ENCODE results near the gene AGPAT2.
"Not testable (repeated sequence)": the region's sequence is repeated elsewhere in the genome, so short reads cannot be mapped to it uniquely, and the experiment has no call there.

The AGPAT2 gene

GRCh38 chr9:136646827-136647711 is 40.2 kb downstream of the AGPAT2 start:
- no peak for DNase-seq (ENCODE audit: low spot score)
- FAIRE-seq = no peak

GRCh38 chr9:136645903-136646754 is 41.1 kb downstream of the AGPAT2 start:
- FAIRE-seq (no peak), DNase-seq (ENCODE audit: low spot score) (no peak)

- DNase-seq (ENCODE audit: low spot score) (no peak), FAIRE-seq (no peak)
Measured at GRCh38 chr9:136645352-136645902, 41.8 kb downstream of the AGPAT2 start.

GRCh38 chr9:136644593-136645351 is 42.5 kb downstream of the AGPAT2 start:
- no peak for FAIRE-seq
- peak; percentile 89 for DNase-seq (ENCODE audit: low spot score)

- FAIRE-seq (no peak), DNase-seq (ENCODE audit: low spot score) (no peak)
Measured at GRCh38 chr9:136644343-136644592, 43.0 kb downstream of the AGPAT2 start.

GRCh38 chr9:136643596-136644342 is 43.5 kb downstream of the AGPAT2 start:
- FAIRE-seq = no peak
- DNase-seq (ENCODE audit: low spot score) = no peak

GRCh38 chr9:136642439-136642921 is 44.8 kb downstream of the AGPAT2 start:
- no peak for DNase-seq (ENCODE audit: low spot score)
- no peak for FAIRE-seq

GRCh38 chr9:136640171-136641111 is 46.8 kb downstream of the AGPAT2 start:
- no peak for DNase-seq (ENCODE audit: low spot score)

GRCh38 chr9:136634904-136635303 is 52.4 kb downstream of the AGPAT2 start:
- FAIRE-seq (no peak), DNase-seq (ENCODE audit: low spot score) (no peak)

More at GRCh38 chr9:136640171-136641111, 46.8 kb downstream of the AGPAT2 start:
- FAIRE-seq = no peak

GRCh38 chr9:136632491-136633106 is 54.7 kb downstream of the AGPAT2 start:
- peak; percentile 59 for FAIRE-seq
- DNase-seq (ENCODE audit: low spot score) = not testable (repeated sequence)

GRCh38 chr9:136632072-136632471 is 55.2 kb downstream of the AGPAT2 start:
- FAIRE-seq; DNase-seq (ENCODE audit: low spot score): not testable (repeated sequence)

- peak; percentile 72 for DNase-seq (ENCODE audit: low spot score)
- FAIRE-seq = peak; percentile 79
Measured at GRCh38 chr9:136631038-136632000, 55.9 kb downstream of the AGPAT2 start.

- DNase-seq (ENCODE audit: low spot score) (no peak), FAIRE-seq (no peak)
Measured at GRCh38 chr9:136630662-136630992, 56.6 kb downstream of the AGPAT2 start.

- no peak for FAIRE-seq
- DNase-seq (ENCODE audit: low spot score) = peak; percentile 50
Measured at GRCh38 chr9:136629879-136630661, 57.2 kb downstream of the AGPAT2 start.

- no peak for DNase-seq (ENCODE audit: low spot score)
- FAIRE-seq = no peak
Measured at GRCh38 chr9:136629001-136629878, 58.0 kb downstream of the AGPAT2 start.

GRCh38 chr9:136628268-136628667 is 59.0 kb downstream of the AGPAT2 start:
- FAIRE-seq = no peak
- no peak for DNase-seq (ENCODE audit: low spot score)
